Tibial nerve (tissue), 4 donors: Measurements from ENCODE around the gene C3orf52.

ENCODE experiments used
- CTCF ChIP-seq, 5 experiments: fragments of 200-600 bp in 3 of 5; fragments of 450-650 bp in 2 of 5; sonication (generic) in 3 of 5; IDR thresholded peaks; one replicate each; pipeline ENCODE4 v1.5.1; 2016 to 2019; ENCODE audit warnings: antibody characterized with exemption in 5 of 5, mild to moderate bottlenecking in 3 of 5, moderate library complexity in 2 of 5
- EP300 ChIP-seq, 2 donors: sonication (generic); formaldehyde crosslinking; IDR thresholded peaks; one replicate each; pipeline ENCODE4 v1.6.1; 2017; ENCODE audit warnings: antibody characterized with exemption in 2 of 2, mild to moderate bottlenecking in 1 of 2

GRCh38 chr3:112149136-112149535 is 62.9 kb downstream of the C3orf52 start:
- TF ChIP-seq EP300 (IDR thresholded peaks at IDR 0.05), result no peak
- no peak for TF ChIP-seq CTCF (IDR thresholded peaks at IDR 0.05)
